GM21360 (cell line): ENCODE data around the gene NCK1.
"Not testable (repeated sequence)": the region's sequence is repeated elsewhere in the genome, so short reads cannot be mapped to it uniquely, and the experiment has no call there.

ENCODE experiments used
- ATAC-seq: cut with Tn5 transposase; IDR thresholded peaks from one replicate; pipeline ENCODE4 v1.9.1; 2021; ENCODE audit warnings: mild to moderate bottlenecking, moderate library complexity; ENCODE audit not compliant: unreplicated experiment

Gene NCK1

GRCh38 chr3:136982033-136982432, 120.0 kb downstream of the NCK1 start:
- no peak for ATAC-seq

DNA sequence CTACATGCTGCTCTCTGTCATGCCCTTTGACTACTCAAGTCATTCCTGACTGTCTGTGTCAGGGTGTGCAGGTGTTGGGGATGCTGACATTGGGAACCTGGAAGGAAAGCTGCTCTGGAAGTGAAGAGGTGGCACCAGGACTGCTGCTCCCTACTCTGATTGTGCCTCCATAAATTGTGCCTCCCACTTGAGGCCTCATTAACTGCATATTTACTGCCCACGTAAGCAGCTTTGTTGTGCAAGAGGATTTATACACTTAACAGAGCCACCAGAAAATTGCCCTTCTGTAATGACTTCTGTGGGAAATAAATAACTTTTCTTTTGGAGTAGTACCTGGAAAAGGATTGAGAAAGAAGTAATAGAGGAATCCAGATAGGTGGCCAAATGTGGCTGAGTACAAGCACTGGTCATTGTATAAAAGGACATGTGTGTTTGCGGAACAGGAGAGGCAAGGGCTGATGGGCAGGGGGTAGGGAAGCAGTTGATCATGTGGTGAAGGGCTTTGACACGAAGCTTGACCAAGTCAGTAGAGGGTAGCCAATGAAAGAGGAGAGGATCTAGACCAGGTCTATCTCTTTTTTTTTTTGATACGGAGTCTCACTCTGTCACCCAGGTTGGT, 120.6 kb downstream of the NCK1 start:
- ATAC-seq = no peak

GRCh38 chr3:136984837-136985236, 122.8 kb downstream of the NCK1 start:
- ATAC-seq = no peak

DNA sequence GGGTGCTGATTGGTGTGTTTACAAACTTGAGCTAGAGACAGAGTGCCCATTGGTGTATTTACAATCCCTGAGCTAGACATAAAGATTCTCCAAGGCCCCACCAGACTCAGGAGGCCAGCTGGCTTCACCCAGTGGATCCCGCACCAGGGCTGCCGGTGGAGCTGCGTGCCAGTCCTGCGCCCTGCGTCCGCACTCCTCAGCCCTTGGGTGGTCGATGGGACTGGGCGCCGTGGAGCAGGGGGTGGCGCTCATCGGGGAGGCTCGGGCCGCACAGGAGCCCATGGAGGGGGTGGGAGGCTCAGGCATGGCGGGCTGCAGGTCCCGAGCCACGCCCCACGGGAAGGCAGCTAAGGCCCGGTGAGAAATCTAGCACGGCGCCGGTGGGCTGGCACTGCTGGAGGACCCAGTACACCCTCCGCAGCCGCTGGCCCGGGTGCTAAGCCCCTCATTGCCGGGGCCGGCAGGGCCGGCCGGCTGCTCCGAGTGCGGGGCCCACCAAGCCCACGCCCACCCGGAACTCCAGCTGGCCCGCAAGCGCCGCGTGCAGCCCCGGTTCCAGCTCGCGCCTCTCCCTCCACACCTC, 125.5 kb downstream of the NCK1 start:
- not testable (repeated sequence) for ATAC-seq

- no peak for ATAC-seq
Observed at GRCh38 chr3:136988651-136989050, 126.6 kb downstream of the NCK1 start.

DNA sequence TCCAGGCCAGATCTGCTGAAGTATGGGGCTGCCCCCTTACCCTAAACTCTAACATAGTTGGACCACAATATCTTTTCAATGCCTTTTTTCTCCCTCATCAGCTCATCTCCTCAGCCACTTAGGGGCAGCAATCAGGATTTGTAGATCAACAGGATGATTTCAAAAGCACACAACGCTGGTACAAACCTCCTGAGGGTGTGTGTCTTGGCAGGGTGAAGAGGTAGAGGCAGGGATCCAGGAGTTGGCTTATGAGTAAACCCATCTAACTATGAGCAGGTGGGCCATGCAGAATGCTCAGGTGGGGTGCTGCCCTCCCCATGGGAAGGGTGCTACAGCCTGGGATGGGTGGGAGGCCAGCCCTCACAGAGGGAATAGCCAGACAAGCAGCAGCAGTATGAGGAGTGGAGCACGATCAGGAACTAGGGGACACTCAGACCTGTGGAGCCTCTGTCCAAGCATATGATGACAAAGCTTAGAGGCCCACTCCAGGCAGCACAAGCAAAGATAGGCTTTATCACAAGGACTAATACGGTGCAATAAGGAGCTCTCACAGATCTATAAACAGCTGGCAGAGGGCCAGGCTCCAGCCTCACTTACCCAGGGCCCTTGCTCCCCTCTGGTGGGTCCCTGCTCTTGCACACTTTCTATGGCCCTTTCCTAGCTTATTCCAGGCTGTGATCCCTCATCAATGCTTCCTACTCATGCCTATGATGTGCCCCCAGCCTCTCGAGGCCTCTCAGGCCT, 127.9 kb downstream of the NCK1 start:
- ATAC-seq = no peak

- no peak for ATAC-seq
Observed at GRCh38 chr3:136990826-136991225, 128.8 kb downstream of the NCK1 start.

DNA sequence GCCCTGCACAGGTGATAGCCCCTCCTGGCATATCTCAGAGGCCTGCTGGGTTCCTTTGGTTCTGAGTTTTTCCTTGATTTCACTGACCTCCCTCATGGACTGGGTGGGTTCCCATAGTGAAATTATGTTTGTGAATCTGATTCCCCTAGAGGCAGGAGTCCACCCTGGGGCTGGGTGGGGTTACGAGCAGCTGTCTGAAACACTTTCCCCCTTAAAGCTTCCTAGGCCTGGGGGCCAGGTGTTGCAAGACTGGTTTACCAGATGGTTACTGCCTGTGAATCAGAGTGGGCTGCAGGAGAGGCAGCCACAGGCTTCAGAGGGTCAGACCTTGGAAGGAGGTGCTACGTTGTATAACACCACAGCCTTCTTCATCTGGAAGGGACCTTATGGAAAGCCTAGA, 130.1 kb downstream of the NCK1 start:
- no peak for ATAC-seq

DNA sequence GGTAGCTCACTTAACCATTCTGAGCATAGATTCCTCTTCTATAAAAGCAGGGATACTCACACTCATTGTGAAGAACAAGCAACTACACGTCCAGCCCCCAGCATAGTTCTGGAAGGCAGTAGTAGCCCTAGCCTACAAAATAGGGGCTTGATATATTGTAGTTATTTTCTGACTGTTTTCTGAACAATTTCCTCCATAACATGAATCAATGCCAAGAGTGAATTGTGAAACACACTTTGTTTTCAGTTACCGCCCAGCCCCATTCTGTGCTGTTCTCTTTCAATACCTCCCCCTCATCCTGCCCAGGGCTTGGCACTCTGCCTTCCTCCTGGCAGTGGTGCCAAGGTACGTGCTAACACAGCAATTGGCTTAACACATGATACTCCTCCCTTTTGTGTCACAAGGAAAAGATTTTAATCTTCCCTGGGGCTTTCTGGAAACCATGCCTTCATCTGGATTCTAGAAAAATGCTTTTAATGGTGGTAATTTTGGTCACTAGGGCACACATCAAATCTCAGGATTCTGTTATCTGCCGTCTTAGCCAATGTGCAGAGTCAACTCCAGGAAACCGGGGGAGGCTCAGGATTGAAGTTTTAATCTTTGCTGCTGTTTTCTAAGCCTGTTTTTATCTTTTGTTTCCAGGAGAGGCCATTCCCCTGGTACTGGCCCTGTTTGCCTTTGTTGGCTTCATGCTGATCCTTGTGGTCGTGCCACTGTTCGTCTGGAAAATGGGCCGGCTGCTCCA, 132.9 kb downstream of the NCK1 start:
- no peak for ATAC-seq

- ATAC-seq = no peak
Observed at GRCh38 chr3:136995652-136996051, 133.6 kb downstream of the NCK1 start.
